ENCODE results near the gene EEPD1. TPM values are rescaled to one million over a fixed set of nuclear protein-coding genes. Genes with fewer than 3 reads are reported as not detected.

The EEPD1 gene
- polyA plus RNA-seq, 1 of the 3 experiments (the other 2 are of a cell fraction) = 5.0 TPM

DNA sequence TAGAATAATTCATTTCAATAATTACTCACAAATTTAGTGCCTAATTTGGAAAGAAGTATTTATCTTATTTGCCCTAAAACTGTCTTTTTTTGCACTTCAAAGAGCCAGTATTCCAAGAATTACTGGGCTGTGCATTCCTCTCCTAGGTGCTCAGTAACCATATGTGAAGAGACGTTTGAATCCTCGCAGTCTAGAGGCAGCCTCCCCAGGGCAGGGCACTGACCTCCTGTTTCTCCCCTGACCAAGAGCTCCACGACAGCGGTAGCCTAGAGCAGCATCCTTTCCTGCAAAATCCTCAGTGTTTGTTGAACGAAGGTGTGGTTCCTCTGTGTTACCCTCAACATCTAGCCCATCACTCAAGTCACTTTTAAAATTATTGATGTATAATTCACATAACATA, 113.1 kb downstream of the EEPD1 start:
- 81% methylated on average over 5 of the region's 5 CpGs for WGBS (ENCODE audit: low lambda C conversion rate)
- TF ChIP-seq, protein P1, sequence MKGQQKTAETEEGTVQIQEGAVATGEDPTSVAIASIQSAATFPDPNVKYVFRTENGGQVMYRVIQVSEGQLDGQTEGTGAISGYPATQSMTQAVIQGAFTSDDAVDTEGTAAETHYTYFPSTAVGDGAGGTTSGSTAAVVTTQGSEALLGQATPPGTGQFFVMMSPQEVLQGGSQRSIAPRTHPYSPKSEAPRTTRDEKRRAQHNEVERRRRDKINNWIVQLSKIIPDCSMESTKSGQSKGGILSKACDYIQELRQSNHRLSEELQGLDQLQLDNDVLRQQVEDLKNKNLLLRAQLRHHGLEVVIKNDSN (IDR thresholded peaks at IDR 0.05; ENCODE audit: borderline replicate concordance, low read depth) = no peak
- TF ChIP-seq NFIC (IDR thresholded peaks at IDR 0.05; ENCODE audit: borderline replicate concordance) (no peak), RCOR1 (IDR thresholded peaks at IDR 0.05; ENCODE audit: low read length) (no peak), POLR2AphosphoS5 (IDR thresholded peaks at IDR 0.05; ENCODE audit: low read depth, low read length) (no peak), MAX (IDR thresholded peaks at IDR 0.05; ENCODE audit: low read depth) (no peak), RAD21 (IDR thresholded peaks at IDR 0.05; ENCODE audit: low read length) (no peak), EP300 (IDR thresholded peaks at IDR 0.05; ENCODE audit: borderline replicate concordance in 1 of 2, low read depth in 1 of 2, low read length in 1 of 2) (no peak), JUND (IDR thresholded peaks at IDR 0.05) (no peak), YY1 (IDR thresholded peaks at IDR 0.05; ENCODE audit: low read depth) (no peak), ELF1 (IDR thresholded peaks at IDR 0.05) (no peak), RFX5 (IDR thresholded peaks at IDR 0.05; ENCODE audit: low read length) (no peak)
- H3K4me2 ChIP-seq = no peak overlapping the region
- H3F3A ChIP-seq (replicated peaks; ENCODE audit: insufficient read depth) = no peaks in the 10 kb centered on the region
- no peaks in the 10 kb centered on the region for H3K79me2 ChIP-seq (ENCODE audit: insufficient read depth)
- H3K4me3 ChIP-seq (ENCODE audit: low read depth in 2 of 2, low read length in 1 of 2) = no peak overlapping the region
- H3K9ac ChIP-seq = no peak overlapping the region
- no peaks in the 10 kb centered on the region for H3K36me3 ChIP-seq (replicated peaks in 1 of 2; ENCODE audit: control insufficient read depth in 1 of 2, insufficient read depth in 2 of 2, low read length in 1 of 2)
- ChIA-PET CTCF (interaction anchor here (0.6 to 1.5 kb wide), 2 partner anchors 15 to 281 kb away, joined by 3 read pairs; no protein-coding TSS in a partner anchor), POLR2A (no interaction called here)
- no peaks in the 10 kb centered on the region for H3K9me3 ChIP-seq
- H3K4me1 ChIP-seq (ENCODE audit: control insufficient read depth in 1 of 2, insufficient read depth in 2 of 2, low read depth in 1 of 2, low read length in 1 of 2) = peaks cover 0 to 18% of the 10 kb centered on the region in 2 experiments; a peak in 2 of 4 replicates
- H3K9me2 ChIP-seq = no peaks in the 10 kb centered on the region
- no peak overlapping the region for H2AFZ ChIP-seq (ENCODE audit: low read depth)
- no peak for DNase-seq
- no peak overlapping the region for H3K27ac ChIP-seq (ENCODE audit: low read depth in 2 of 2, low read length in 1 of 2)
- H4K20me1 ChIP-seq (ENCODE audit: insufficient read depth) = no peaks in the 10 kb centered on the region
- no peaks in the 10 kb centered on the region for H3K27me3 ChIP-seq (ENCODE audit: insufficient read depth)

DNA sequence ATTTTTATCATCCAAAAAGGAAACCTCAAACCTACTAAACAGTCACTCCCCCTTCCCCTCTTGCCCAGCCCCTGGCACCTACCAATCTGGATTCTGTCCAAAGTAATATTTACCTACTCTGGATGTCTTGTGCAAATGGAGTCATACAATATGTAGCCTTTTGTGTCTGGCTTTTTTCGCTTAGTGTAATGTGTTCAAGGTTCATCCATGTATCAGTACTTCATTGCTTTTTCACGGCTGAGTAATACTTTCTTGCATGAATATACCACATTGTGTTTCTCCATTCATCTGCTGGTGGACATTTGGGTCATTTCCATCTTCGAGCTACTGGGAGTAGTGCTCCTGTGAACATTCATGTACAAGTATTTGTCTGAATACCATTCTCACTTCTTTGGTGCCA, 113.6 kb downstream of the EEPD1 start:
- POLR2A ChIA-PET = no interaction called here

DNA sequence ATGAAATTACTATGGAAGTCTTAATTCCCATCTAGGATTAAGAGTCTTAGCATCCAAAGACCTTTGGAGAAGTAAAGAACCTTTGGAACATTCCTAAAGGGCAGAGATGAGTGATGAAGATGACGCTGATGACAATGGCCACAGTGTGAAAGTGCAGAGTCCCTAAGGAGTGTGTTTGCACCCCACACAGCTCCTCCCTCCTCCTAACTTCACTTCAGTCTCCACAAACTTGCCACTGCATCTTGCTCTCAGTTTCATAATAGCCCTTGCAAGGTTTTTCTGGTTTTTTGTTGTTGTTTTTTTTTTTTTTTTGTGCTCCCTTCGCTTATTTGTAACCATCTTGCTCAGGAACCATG, 119.1 kb downstream of the EEPD1 start:
- Histone ChIP-seq H3K9me3 (no peaks in the 10 kb centered on the region), H3K79me2 (ENCODE audit: insufficient read depth) (no peaks in the 10 kb centered on the region), H3K27ac (ENCODE audit: low read depth in 2 of 2, low read length in 1 of 2) (no peak overlapping the region), H4K20me1 (ENCODE audit: insufficient read depth) (no peaks in the 10 kb centered on the region), H3K27me3 (ENCODE audit: insufficient read depth) (no peaks in the 10 kb centered on the region), H3K9ac (no peak overlapping the region), H3F3A (replicated peaks; ENCODE audit: insufficient read depth) (no peaks in the 10 kb centered on the region), H3K4me2 (no peak overlapping the region), H3K36me3 (replicated peaks in 1 of 2; ENCODE audit: control insufficient read depth in 1 of 2, insufficient read depth in 2 of 2, low read length in 1 of 2) (no peaks in the 10 kb centered on the region), H3K9me2 (no peaks in the 10 kb centered on the region), H3K4me1 (ENCODE audit: control insufficient read depth in 1 of 2, insufficient read depth in 2 of 2, low read depth in 1 of 2, low read length in 1 of 2) (peaks cover 0 to 4% of the 10 kb centered on the region in 2 experiments; a peak in 2 of 4 replicates), H3K4me3 (ENCODE audit: low read depth in 2 of 2, low read length in 1 of 2) (no peak overlapping the region), H2AFZ (ENCODE audit: low read depth) (no peak overlapping the region)
- DNase-seq = no peak
- WGBS (ENCODE audit: low lambda C conversion rate) = 95% methylated on average over 2 of the region's 2 CpGs
- ChIA-PET POLR2A (no interaction called here), CTCF (interaction anchor here (0.6 to 1.2 kb wide), 3 partner anchors 9 to 646 kb away, joined by 3 read pairs; no protein-coding TSS in a partner anchor)
- TF ChIP-seq SMC3 (IDR thresholded peaks at IDR 0.05; ENCODE audit: low read depth, low read length) (no peak), TAF1 (IDR thresholded peaks at IDR 0.05; ENCODE audit: borderline replicate concordance, low read depth, low read length) (no peak), FOXJ3 (CRISPR knock-in tag; IDR thresholded peaks at IDR 0.05) (no peak), TCF12 (IDR thresholded peaks at IDR 0.05) (no peak), RFX5 (IDR thresholded peaks at IDR 0.05; ENCODE audit: low read length) (no peak), MAX (IDR thresholded peaks at IDR 0.05; ENCODE audit: low read depth) (no peak)
- TF ChIP-seq, protein P2, sequence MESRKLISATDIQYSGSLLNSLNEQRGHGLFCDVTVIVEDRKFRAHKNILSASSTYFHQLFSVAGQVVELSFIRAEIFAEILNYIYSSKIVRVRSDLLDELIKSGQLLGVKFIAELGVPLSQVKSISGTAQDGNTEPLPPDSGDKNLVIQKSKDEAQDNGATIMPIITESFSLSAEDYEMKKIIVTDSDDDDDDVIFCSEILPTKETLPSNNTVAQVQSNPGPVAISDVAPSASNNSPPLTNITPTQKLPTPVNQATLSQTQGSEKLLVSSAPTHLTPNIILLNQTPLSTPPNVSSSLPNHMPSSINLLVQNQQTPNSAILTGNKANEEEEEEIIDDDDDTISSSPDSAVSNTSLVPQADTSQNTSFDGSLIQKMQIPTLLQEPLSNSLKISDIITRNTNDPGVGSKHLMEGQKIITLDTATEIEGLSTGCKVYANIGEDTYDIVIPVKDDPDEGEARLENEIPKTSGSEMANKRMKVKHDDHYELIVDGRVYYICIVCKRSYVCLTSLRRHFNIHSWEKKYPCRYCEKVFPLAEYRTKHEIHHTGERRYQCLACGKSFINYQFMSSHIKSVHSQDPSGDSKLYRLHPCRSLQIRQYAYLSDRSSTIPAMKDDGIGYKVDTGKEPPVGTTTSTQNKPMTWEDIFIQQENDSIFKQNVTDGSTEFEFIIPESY (IDR thresholded peaks at IDR 0.05; ENCODE audit: borderline replicate concordance, low read depth) = no peak
- TF ChIP-seq, protein P3, sequence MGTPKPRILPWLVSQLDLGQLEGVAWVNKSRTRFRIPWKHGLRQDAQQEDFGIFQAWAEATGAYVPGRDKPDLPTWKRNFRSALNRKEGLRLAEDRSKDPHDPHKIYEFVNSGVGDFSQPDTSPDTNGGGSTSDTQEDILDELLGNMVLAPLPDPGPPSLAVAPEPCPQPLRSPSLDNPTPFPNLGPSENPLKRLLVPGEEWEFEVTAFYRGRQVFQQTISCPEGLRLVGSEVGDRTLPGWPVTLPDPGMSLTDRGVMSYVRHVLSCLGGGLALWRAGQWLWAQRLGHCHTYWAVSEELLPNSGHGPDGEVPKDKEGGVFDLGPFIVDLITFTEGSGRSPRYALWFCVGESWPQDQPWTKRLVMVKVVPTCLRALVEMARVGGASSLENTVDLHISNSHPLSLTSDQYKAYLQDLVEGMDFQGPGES (IDR thresholded peaks at IDR 0.05; ENCODE audit: low read depth, low read length) = no peak

More for the DNA sequence above, 113.6 kb downstream of the EEPD1 start:
- Histone ChIP-seq H3K79me2 (ENCODE audit: insufficient read depth) (no peaks in the 10 kb centered on the region), H4K20me1 (ENCODE audit: insufficient read depth) (no peaks in the 10 kb centered on the region), H3K36me3 (replicated peaks in 1 of 2; ENCODE audit: control insufficient read depth in 1 of 2, insufficient read depth in 2 of 2, low read length in 1 of 2) (no peaks in the 10 kb centered on the region), H3K27ac (ENCODE audit: low read depth in 2 of 2, low read length in 1 of 2) (no peak overlapping the region), H3K4me2 (no peak overlapping the region), H3K27me3 (ENCODE audit: insufficient read depth) (no peaks in the 10 kb centered on the region), H3K9ac (no peak overlapping the region), H3K4me1 (ENCODE audit: control insufficient read depth in 1 of 2, insufficient read depth in 2 of 2, low read depth in 1 of 2, low read length in 1 of 2) (peaks cover 0 to 18% of the 10 kb centered on the region in 2 experiments; a peak in 2 of 4 replicates), H2AFZ (ENCODE audit: low read depth) (no peak overlapping the region), H3K9me3 (no peaks in the 10 kb centered on the region), H3K4me3 (ENCODE audit: low read depth in 2 of 2, low read length in 1 of 2) (no peak overlapping the region), H3K9me2 (no peaks in the 10 kb centered on the region), H3F3A (replicated peaks; ENCODE audit: insufficient read depth) (no peaks in the 10 kb centered on the region)
- no peak for DNase-seq
- CTCF ChIA-PET = interaction anchor here (0.8 to 1.5 kb wide), 2 partner anchors 15 to 52 kb away, joined by 3 read pairs; no protein-coding TSS in a partner anchor
- no peak for TF ChIP-seq FOXM1 (IDR thresholded peaks at IDR 0.05; ENCODE audit: low read depth)
- TF ChIP-seq RAD21 (IDR thresholded peaks at IDR 0.05; ENCODE audit: low read length) = no peak
- TF ChIP-seq CHD2 (IDR thresholded peaks at IDR 0.05; ENCODE audit: low read length, partially characterized antibody) = no peak
- 87% methylated on average over 3 of the region's 3 CpGs for WGBS (ENCODE audit: low lambda C conversion rate)

All from SK-N-SH (cell line).